Lower leg skin (tissue), 4 donors: ENCODE results near the gene MAST4. TPM values are rescaled to one million over a fixed set of nuclear protein-coding genes. Genes with fewer than 3 reads are reported as not detected.

ENCODE experiments used
- DNase-seq, 2 donors: peaks; one replicate each; pipeline ENCODE4 v3.0.0-alpha.2; 2019; ENCODE audit warnings: low spot score in 2 of 2
- H3K4me3 ChIP-seq: fragments of 200-600 bp; sonication (generic); 2 replicates; pipeline ENCODE4 v1.5.1; 2017; ENCODE audit warnings: mild to moderate bottlenecking, low read depth; ENCODE audit not compliant: poor library complexity, severe bottlenecking
- POLR2A ChIP-seq, 2 donors: fragments of 450-650 bp; IDR thresholded peaks; one replicate each; pipeline ENCODE4 v1.6.1; 2016 to 2017; ENCODE audit warnings: antibody characterized with exemption in 2 of 2, mild to moderate bottlenecking in 1 of 2, moderate library complexity in 1 of 2
- WGBS, 2 donors: methylation state at CpG; one replicate each; pipeline ENCODE4 v1.1.5; 2018; 5-methylcytosine and 5-hydroxymethylcytosine counted together
- intact Hi-C: fragments of 100-400 bp; cut with DNase I; formaldehyde crosslinking; loops from one replicate; pipeline ENCODE4 v1.15.0; 2023; ENCODE audit warnings: low total_unique reads
- total RNA-seq, 4 donors: library from RNA; depleted of rRNA; stranded (reverse); fragments of >200 nt; gene quantifications; one replicate each; pipeline ENCODE4 v1.1.0, GENCODE V29; 2016
- TF ChIP-seq, protein P1 (sequence below), 3 donors: fragments of 450-650 bp; IDR thresholded peaks; one replicate each; pipeline ENCODE4 v1.5.1; 2016; ENCODE audit warnings: antibody characterized with exemption in 3 of 3, mild to moderate bottlenecking in 3 of 3, moderate library complexity in 2 of 3

Gene MAST4
- total RNA-seq, 4 donors from 2014 or later = 49.0 to 109 (median 55.5) TPM

GRCh38 chr5:67163231-67163756, 567.1 kb downstream of the MAST4 start:
- no peak for DNase-seq
- TF ChIP-seq POLR2A (IDR thresholded peaks at IDR 0.05) = no peak
- TF ChIP-seq, protein P1, sequence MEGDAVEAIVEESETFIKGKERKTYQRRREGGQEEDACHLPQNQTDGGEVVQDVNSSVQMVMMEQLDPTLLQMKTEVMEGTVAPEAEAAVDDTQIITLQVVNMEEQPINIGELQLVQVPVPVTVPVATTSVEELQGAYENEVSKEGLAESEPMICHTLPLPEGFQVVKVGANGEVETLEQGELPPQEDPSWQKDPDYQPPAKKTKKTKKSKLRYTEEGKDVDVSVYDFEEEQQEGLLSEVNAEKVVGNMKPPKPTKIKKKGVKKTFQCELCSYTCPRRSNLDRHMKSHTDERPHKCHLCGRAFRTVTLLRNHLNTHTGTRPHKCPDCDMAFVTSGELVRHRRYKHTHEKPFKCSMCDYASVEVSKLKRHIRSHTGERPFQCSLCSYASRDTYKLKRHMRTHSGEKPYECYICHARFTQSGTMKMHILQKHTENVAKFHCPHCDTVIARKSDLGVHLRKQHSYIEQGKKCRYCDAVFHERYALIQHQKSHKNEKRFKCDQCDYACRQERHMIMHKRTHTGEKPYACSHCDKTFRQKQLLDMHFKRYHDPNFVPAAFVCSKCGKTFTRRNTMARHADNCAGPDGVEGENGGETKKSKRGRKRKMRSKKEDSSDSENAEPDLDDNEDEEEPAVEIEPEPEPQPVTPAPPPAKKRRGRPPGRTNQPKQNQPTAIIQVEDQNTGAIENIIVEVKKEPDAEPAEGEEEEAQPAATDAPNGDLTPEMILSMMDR (IDR thresholded peaks at IDR 0.05) = no peak
- intact Hi-C loops = no loop called here
- 98% methylated on average over 37 of the region's 44 CpGs for WGBS, 2 donors
- H3K4me3 ChIP-seq = no peak overlapping the region

- H3K4me3 ChIP-seq = no peak overlapping the region
- TF ChIP-seq, protein P1 (IDR thresholded peaks at IDR 0.05) = no peak
- no peak for TF ChIP-seq POLR2A (IDR thresholded peaks at IDR 0.05)
- WGBS, 2 donors = 95% methylated on average over 30 to 32 of the region's 33 CpGs
- intact Hi-C loops = no loop called here
- no peak for DNase-seq
Measured at GRCh38 chr5:67163863-67164595, 567.8 kb downstream of the MAST4 start.

GRCh38 chr5:67164856-67165525, 568.8 kb downstream of the MAST4 start:
- 91 to 98% methylated on average over 17 of the region's 17 CpGs for WGBS, 2 donors
- H3K4me3 ChIP-seq = no peak overlapping the region
- TF ChIP-seq, protein P1 (IDR thresholded peaks at IDR 0.05) = no peak
- TF ChIP-seq POLR2A (IDR thresholded peaks at IDR 0.05) = no peak
- DNase-seq = no peak
- intact Hi-C loops = no loop called here

DNA sequence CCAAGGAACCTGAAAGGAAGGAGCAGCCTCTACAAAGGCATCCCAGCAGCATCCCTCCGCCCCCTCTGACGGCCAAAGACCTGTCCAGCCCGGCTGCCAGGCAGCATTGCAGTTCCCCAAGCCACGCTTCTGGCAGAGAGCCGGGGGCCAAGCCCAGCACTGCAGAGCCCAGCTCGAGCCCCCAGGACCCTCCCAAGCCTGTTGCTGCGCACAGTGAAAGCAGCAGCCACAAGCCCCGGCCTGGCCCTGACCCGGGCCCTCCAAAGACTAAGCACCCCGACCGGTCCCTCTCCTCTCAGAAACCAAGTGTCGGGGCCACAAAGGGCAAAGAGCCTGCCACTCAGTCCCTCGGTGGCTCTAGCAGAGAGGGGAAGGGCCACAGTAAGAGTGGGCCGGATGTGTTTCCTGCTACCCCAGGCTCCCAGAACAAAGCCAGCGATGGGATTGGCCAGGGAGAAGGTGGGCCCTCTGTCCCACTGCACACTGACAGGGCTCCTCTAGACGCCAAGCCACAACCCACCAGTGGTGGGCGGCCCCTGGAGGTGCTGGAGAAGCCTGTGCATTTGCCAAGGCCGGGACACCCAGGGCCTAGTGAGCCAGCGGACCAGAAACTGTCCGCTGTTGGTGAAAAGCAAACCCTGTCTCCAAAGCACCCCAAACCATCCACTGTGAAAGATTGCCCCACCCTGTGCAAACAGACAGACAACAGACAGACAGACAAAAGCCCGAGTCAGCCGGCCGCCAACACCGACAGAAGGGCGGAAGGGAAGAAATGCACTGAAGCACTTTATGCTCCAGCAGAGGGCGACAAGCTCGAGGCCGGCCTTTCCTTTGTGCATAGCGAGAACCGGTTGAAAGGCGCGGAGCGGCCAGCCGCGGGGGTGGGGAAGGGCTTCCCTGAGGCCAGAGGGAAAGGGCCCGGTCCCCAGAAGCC, 569.6 kb downstream of the MAST4 start:
- no peak overlapping the region for H3K4me3 ChIP-seq
- WGBS, 2 donors = 59 to 64% methylated on average over 33 to 35 of the region's 36 CpGs
- intact Hi-C loops = no loop called here
- DNase-seq = peak; percentile 73 to 96
- no peak for TF ChIP-seq POLR2A (IDR thresholded peaks at IDR 0.05)
- TF ChIP-seq, protein P1 (IDR thresholded peaks at IDR 0.05) = peak in 1 of 3 donors; percentile 29

DNA sequence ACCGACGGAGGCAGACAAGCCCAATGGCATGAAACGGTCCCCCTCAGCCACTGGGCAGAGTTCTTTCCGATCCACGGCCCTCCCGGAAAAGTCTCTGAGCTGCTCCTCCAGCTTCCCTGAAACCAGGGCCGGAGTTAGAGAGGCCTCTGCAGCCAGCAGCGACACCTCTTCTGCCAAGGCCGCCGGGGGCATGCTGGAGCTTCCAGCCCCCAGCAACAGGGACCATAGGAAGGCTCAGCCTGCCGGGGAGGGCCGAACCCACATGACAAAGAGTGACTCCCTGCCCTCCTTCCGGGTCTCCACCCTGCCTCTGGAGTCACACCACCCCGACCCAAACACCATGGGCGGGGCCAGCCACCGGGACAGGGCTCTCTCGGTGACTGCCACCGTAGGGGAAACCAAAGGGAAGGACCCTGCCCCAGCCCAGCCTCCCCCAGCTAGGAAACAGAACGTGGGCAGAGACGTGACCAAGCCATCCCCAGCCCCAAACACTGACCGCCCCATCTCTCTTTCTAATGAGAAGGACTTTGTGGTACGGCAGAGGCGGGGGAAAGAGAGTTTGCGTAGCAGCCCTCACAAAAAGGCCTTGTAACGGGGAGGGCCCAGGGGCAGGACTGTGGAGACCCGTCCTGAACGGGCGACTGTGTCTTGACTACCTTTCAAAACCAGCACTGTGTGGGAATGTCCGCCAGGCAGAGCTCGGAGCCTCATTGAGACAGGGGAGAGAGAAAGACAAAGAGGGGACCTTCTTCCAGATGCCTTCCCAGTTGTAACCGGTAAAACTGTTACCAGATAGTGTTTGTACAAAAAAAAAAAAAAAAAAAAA, 570.5 kb downstream of the MAST4 start:
- peak in 1 of 2 donors; percentile 92 for DNase-seq
- intact Hi-C loops = no loop called here
- 56 to 72% methylated on average over 31 of the region's 31 CpGs for WGBS, 2 donors
- TF ChIP-seq, protein P1 (IDR thresholded peaks at IDR 0.05) = no peak
- no peak for TF ChIP-seq POLR2A (IDR thresholded peaks at IDR 0.05)
- no peak overlapping the region for H3K4me3 ChIP-seq
